HL-60/S4 (cell line): ENCODE measurements around the gene GSDMA.
"Not testable (repeated sequence)": the region's sequence is repeated elsewhere in the genome, so short reads cannot be mapped to it uniquely, and the experiment has no call there.

Source experiments
- in situ Hi-C: fragments of 300-500 bp; cut with MboI; formaldehyde crosslinking; loops from 2 replicates; pipeline ENCODE4 v1.14.3; 2022; ENCODE audit warnings: low sequenced_read_pairs

GSDMA gene

GRCh38 chr17:39996162-39996561 is 33.4 kb downstream of the GSDMA start:
- in situ Hi-C loops: no loop called here

- in situ Hi-C loops: no loop called here
Measured at GRCh38 chr17:39996800-39997199, 34.0 kb downstream of the GSDMA start.

- in situ Hi-C loops: no loop called here
Measured at GRCh38 chr17:39997543-39997942, 34.7 kb downstream of the GSDMA start.

GRCh38 chr17:39999067-39999466 is 36.3 kb downstream of the GSDMA start:
- in situ Hi-C loops: no loop called here

- in situ Hi-C loops: no loop called here
Measured at GRCh38 chr17:40000161-40000560, 37.4 kb downstream of the GSDMA start.

- in situ Hi-C loops: not testable (repeated sequence)
Measured at GRCh38 chr17:40001335-40001734, 38.5 kb downstream of the GSDMA start.

- in situ Hi-C loops: no loop called here
Measured at GRCh38 chr17:40004072-40004471, 41.3 kb downstream of the GSDMA start.

- in situ Hi-C loops: no loop called here
Measured at GRCh38 chr17:40004712-40005111, 41.9 kb downstream of the GSDMA start.

GRCh38 chr17:40005520-40005919 is 42.7 kb downstream of the GSDMA start:
- in situ Hi-C loops: no loop called here

- in situ Hi-C loops: not testable (repeated sequence)
Measured at GRCh38 chr17:40010946-40011500, 48.2 kb downstream of the GSDMA start.

- in situ Hi-C loops: not testable (repeated sequence)
Measured at GRCh38 chr17:40012017-40012647, 49.3 kb downstream of the GSDMA start.

- in situ Hi-C loops: no loop called here
Measured at GRCh38 chr17:40014375-40014980, 51.7 kb downstream of the GSDMA start.

GRCh38 chr17:40015005-40015997 is 52.5 kb downstream of the GSDMA start, which contains the start of gene CSF3:
Gene CSF3 (plus strand): TSS chr17:40015440. CDS start chr17:40015475, 35 bp downstream.
- in situ Hi-C loops: no loop called here

GRCh38 chr17:40015998-40016985 is 53.5 kb downstream of the GSDMA start:
- in situ Hi-C loops: no loop called here

- in situ Hi-C loops: no loop called here
Measured at GRCh38 chr17:40017422-40018080, 54.7 kb downstream of the GSDMA start.

GRCh38 chr17:40018211-40019121 is 55.7 kb downstream of the GSDMA start:
- in situ Hi-C loops: no loop called here

- in situ Hi-C loops: no loop called here
Measured at GRCh38 chr17:40019140-40019991, 56.6 kb downstream of the GSDMA start.

- in situ Hi-C loops: no loop called here
Measured at GRCh38 chr17:40020146-40020545, 57.3 kb downstream of the GSDMA start.
